MCF 10A (cell line): ENCODE measurements around the gene ANKRD44. TPM values are rescaled to one million over a fixed set of nuclear protein-coding genes. Genes with fewer than 3 reads are reported as not detected.

Experiments used
- BruUV-seq: library from RNA; stranded (reverse); fragments of 400-500 nt; replicated peaks from 2 replicates; lab custom pipeline; 2021; lab: Mats Ljungman, UMichigan
- CTCF ChIA-PET: fragments of 300-600 bp; sonication (Branson Sonifier 250); formaldehyde crosslinking; extraction: SDS; loops from one replicate; lab custom pipeline; 2021; ENCODE audit warnings: antibody characterized with exemption, inconsistent platforms; lab: Yijun Ruan, JAX
- POLR2A ChIA-PET: fragments of 300-600, 350-650 bp; sonication (Branson Sonifier 250); formaldehyde crosslinking; extraction: SDS; loops from one replicate; lab custom pipeline; 2020; ENCODE audit warnings: antibody characterized with exemption, inconsistent platforms; lab: Yijun Ruan, JAX
- DNase-seq: peaks from one replicate; pipeline ENCODE4 v3.0.0-alpha.2; 2018; ENCODE audit not compliant: unreplicated experiment
- H3K27ac Mint-ChIP-seq: one replicate; pipeline ENCODE4 v1.8.0; 2022; ENCODE audit warnings: mild to moderate bottlenecking, low read depth, mixed read lengths; ENCODE audit not compliant: unreplicated experiment
- H3K27me3 Mint-ChIP-seq: one replicate; pipeline ENCODE4 v1.8.0; 2022; ENCODE audit warnings: mixed read lengths; ENCODE audit not compliant: insufficient read depth, unreplicated experiment
- H3K36me3 Mint-ChIP-seq: one replicate; pipeline ENCODE4 v1.8.0; 2022; ENCODE audit warnings: mild to moderate bottlenecking, moderate library complexity, mixed read lengths; ENCODE audit not compliant: insufficient read depth, unreplicated experiment
- H3K4me1 Mint-ChIP-seq: one replicate; pipeline ENCODE4 v1.8.0; 2022; ENCODE audit warnings: mixed read lengths; ENCODE audit not compliant: insufficient read depth, unreplicated experiment
- H3K4me3 Mint-ChIP-seq: one replicate; pipeline ENCODE4 v1.8.0; 2022; ENCODE audit warnings: mild to moderate bottlenecking, moderate library complexity, mixed read lengths; ENCODE audit not compliant: unreplicated experiment
- H3K9me3 Mint-ChIP-seq: one replicate; pipeline ENCODE4 v1.8.0; 2022; ENCODE audit warnings: mixed read lengths; ENCODE audit not compliant: unreplicated experiment
- intact Hi-C: fragments of 100-400 bp; cut with micrococcal nuclease; formaldehyde crosslinking; loops from 2 replicates; pipeline ENCODE4 v1.14.1; 2022
- total RNA-seq: library from RNA; stranded (reverse); gene quantifications from 2 replicates; pipeline ENCODE4 v1.2.3, GENCODE V29; 2022
- TF ChIP-seq, protein P1 (sequence below): fragments of 200-600 bp; IDR thresholded peaks from one replicate; pipeline ENCODE4 v1.8.0; 2022; ENCODE audit warnings: antibody characterized with exemption, mild to moderate bottlenecking; ENCODE audit not compliant: unreplicated experiment

ANKRD44 gene
- total RNA-seq, 1 experiment from 2014 or later = 6.9 TPM

- no peak overlapping the region for H3K27ac Mint-ChIP-seq
- H3K4me1 Mint-ChIP-seq = peaks cover 10% of the 10 kb centered on the region
- ChIA-PET POLR2A (no interaction called here), CTCF (interaction anchor here (0.6 to 6.2 kb wide), 6 partner anchors 13 to 125 kb away, joined by 3 to 66 read pairs (median 3); no protein-coding TSS in a partner anchor)
- no peak for DNase-seq
- intact Hi-C loops = no loop called here
- no TSS peak for BruUV-seq
- H3K4me3 Mint-ChIP-seq = no peak overlapping the region
- TF ChIP-seq, protein P1, sequence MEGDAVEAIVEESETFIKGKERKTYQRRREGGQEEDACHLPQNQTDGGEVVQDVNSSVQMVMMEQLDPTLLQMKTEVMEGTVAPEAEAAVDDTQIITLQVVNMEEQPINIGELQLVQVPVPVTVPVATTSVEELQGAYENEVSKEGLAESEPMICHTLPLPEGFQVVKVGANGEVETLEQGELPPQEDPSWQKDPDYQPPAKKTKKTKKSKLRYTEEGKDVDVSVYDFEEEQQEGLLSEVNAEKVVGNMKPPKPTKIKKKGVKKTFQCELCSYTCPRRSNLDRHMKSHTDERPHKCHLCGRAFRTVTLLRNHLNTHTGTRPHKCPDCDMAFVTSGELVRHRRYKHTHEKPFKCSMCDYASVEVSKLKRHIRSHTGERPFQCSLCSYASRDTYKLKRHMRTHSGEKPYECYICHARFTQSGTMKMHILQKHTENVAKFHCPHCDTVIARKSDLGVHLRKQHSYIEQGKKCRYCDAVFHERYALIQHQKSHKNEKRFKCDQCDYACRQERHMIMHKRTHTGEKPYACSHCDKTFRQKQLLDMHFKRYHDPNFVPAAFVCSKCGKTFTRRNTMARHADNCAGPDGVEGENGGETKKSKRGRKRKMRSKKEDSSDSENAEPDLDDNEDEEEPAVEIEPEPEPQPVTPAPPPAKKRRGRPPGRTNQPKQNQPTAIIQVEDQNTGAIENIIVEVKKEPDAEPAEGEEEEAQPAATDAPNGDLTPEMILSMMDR = no peak
- H3K9me3 Mint-ChIP-seq = no peaks in the 10 kb centered on the region
- no peaks in the 10 kb centered on the region for H3K36me3 Mint-ChIP-seq
- H3K27me3 Mint-ChIP-seq = no peaks in the 10 kb centered on the region
Observed at GRCh38 chr2:197308585-197308984, 2.0 kb downstream of the ANKRD44 start.

DNA sequence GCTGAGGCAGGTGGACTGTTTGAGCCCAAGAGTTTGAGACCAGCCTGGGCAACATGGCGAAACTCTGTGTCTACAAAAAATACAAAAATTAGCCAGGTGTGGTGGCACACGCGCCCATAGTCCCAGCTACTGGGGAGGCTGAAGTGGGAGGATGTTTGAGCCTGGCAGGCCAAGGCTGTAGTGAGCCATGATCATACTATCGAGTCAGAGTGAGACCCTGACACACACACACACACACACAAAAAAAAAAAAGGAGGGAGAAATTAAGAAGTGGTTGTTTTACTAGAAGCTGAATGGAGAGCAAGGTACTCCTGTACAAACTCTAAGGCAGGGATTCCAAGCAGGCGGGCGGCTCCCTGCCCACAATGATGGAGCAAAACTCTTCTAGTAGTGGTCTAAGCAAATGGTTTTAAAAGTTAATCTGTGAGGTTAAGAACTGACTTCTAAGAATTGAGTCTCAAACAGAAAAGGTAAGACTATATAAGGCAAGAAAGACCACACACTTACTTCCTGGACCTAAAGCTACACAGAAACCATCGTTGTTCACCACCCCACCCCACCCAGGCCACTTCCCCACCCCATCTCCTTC is 2.6 kb downstream of the ANKRD44 start:
- no peaks in the 10 kb centered on the region for H3K27me3 Mint-ChIP-seq
- intact Hi-C loops = no loop called here
- POLR2A ChIA-PET = no interaction called here
- BruUV-seq = no TSS peak
- no peak for DNase-seq
- no peak overlapping the region for H3K27ac Mint-ChIP-seq
- H3K36me3 Mint-ChIP-seq = no peaks in the 10 kb centered on the region
- H3K4me3 Mint-ChIP-seq = no peak overlapping the region
- TF ChIP-seq, protein P1 = no peak
- H3K4me1 Mint-ChIP-seq = peaks cover 10% of the 10 kb centered on the region
- no peaks in the 10 kb centered on the region for H3K9me3 Mint-ChIP-seq
- CTCF ChIA-PET = interaction anchor here (0.6 to 6.2 kb wide), 5 partner anchors 41 to 325 kb away, joined by 3 to 66 read pairs (median 4); no protein-coding TSS in a partner anchor

DNA sequence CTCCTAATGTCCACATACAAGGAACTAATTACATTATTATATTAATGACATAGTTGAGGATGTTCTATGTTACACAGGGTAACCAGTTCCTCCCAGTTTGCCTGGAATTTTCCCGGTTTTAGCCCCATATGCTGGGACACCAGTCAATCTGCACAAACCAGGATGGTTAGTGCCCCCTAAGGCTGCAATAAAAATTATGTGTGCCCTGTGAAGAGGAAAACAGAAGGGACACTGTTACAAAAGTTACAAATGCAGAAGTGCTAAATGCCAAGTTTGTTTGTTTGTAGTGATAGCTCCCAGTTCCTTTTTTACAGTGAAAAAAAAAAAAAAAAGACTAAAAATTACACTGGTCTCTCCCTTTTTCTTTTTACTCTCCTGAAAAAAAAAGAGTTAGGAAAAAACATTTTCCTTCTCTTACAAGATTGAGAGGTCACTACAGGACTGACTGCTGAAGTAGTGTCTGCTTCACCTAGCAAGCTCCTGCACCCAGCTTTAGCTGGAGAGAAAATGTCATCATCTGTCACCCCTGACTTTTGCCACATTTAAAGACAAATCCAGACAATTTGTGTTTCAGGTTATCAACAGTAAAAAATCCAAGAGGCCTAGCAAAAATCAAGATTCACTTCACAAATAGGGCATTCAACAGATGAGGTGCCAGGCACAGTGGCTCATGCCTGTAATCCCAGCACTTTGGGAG is 3.2 kb downstream of the ANKRD44 start:
- Mint-ChIP-seq H3K27ac (no peak overlapping the region), H3K9me3 (no peaks in the 10 kb centered on the region), H3K4me3 (no peak overlapping the region), H3K4me1 (peaks cover 10% of the 10 kb centered on the region), H3K27me3 (no peaks in the 10 kb centered on the region), H3K36me3 (no peaks in the 10 kb centered on the region)
- CTCF ChIA-PET = interaction anchor here (0.6 to 6.2 kb wide), 4 partner anchors 117 to 325 kb away, joined by 3 to 66 read pairs (median 4); no protein-coding TSS in a partner anchor
- DNase-seq = no peak
- BruUV-seq = no TSS peak
- POLR2A ChIA-PET = interaction anchor here (1.1 kb wide), 1 partner anchor 77 kb away, joined by 3 read pairs; no protein-coding TSS in a partner anchor
- intact Hi-C loops = no loop called here
- TF ChIP-seq, protein P1 = no peak

GRCh38 chr2:197306696-197307040 is 3.9 kb downstream of the ANKRD44 start:
- TF ChIP-seq, protein P1 = no peak
- H3K36me3 Mint-ChIP-seq = no peaks in the 10 kb centered on the region
- H3K27me3 Mint-ChIP-seq = no peaks in the 10 kb centered on the region
- intact Hi-C loops = no loop called here
- peak; percentile 78 for DNase-seq
- H3K9me3 Mint-ChIP-seq = no peaks in the 10 kb centered on the region
- H3K27ac Mint-ChIP-seq = no peak overlapping the region
- H3K4me1 Mint-ChIP-seq = peaks cover 10% of the 10 kb centered on the region
- ChIA-PET CTCF (interaction anchor here (0.8 to 6.2 kb wide), 2 partner anchors 116 to 119 kb away, joined by 5 to 66 read pairs; no protein-coding TSS in a partner anchor), POLR2A (interaction anchor here (0.7 to 1.1 kb wide), 2 partner anchors 19 to 76 kb away, joined by 3 read pairs; no protein-coding TSS in a partner anchor)
- no peak overlapping the region for H3K4me3 Mint-ChIP-seq
- no TSS peak for BruUV-seq
